Heart right ventricle (tissue), 16 donors: Measurements from ENCODE around the gene KRT15. TPM values are rescaled to one million over a fixed set of nuclear protein-coding genes. Genes with fewer than 3 reads are reported as not detected.

ENCODE experiments used
- ATAC-seq, 8 donors: fragments of 200-7000 bp; cut with Tn5 transposase; one replicate each; pipeline ENCODE4 v1.9.1; 2020; ENCODE audit warnings: mild to moderate bottlenecking in 8 of 8, moderate library complexity in 8 of 8, moderate number of reproducible peaks in 1 of 8
- DNase-seq, 2 donors: peaks; one replicate each; pipeline ENCODE4 v3.0.0-alpha.2; 2020
- H3K27ac ChIP-seq, 10 donors: fragments of 200-600 bp; sonication (generic) in 2 of 10; one replicate each; pipeline versions ENCODE4 v1.5.0 to v1.8.0; 2020 to 2022; ENCODE audit warnings: mild to moderate bottlenecking in 3 of 10
- H3K27me3 ChIP-seq, 7 donors: fragments of 200-600 bp; one replicate each; pipeline ENCODE4 v1.8.0; 2021 to 2022; ENCODE audit warnings: mild to moderate bottlenecking in 2 of 7
- H3K36me3 ChIP-seq, 9 donors: fragments of 200-600 bp; sonication (generic) in 1 of 9; one replicate each; pipeline versions ENCODE4 v1.5.0 to v1.8.0; 2020 to 2022; ENCODE audit warnings: mild to moderate bottlenecking in 2 of 9
- H3K4me1 ChIP-seq, 9 donors: fragments of 200-600 bp; sonication (generic) in 1 of 9; one replicate each; pipeline versions ENCODE4 v1.5.0 to v1.8.0; 2020 to 2022; ENCODE audit warnings: mild to moderate bottlenecking in 4 of 9
- H3K4me3 ChIP-seq, 10 donors: fragments of 200-600 bp; sonication (generic) in 2 of 10; one replicate each; pipeline versions ENCODE4 v1.5.0 to v1.8.0; 2020 to 2022; ENCODE audit warnings: mild to moderate bottlenecking in 7 of 10, moderate library complexity in 2 of 10
- H3K9me3 ChIP-seq, 11 donors: fragments of 200-600 bp in 10 of 11; sonication (generic) in 2 of 11; one replicate each; pipeline versions ENCODE4 v1.5.0 to v1.8.0; 2013 to 2022; ENCODE audit warnings: mild to moderate bottlenecking in 2 of 11, control low read depth in 1 of 11, moderate library complexity in 1 of 11
- WGBS, 2 donors: extraction: QIAGEN DNeasy Blood & Tissue Kit; methylation state at CpG; one replicate each; pipeline ENCODE4 v1.1.7; 2013; ENCODE audit warnings: inconsistent platforms in 1 of 2; 5-methylcytosine and 5-hydroxymethylcytosine counted together
- intact Hi-C, 10 donors: fragments of 100-400 bp; cut with DNase I; formaldehyde crosslinking; loops; one replicate each; pipeline versions ENCODE4 v1.11.1 to v1.14.2; 2022
- polyA plus RNA-seq, 2 donors: library from polyadenylated mRNA; stranded (reverse); fragments of 200-250 nt; gene quantifications; one replicate each; pipeline ENCODE4 v1.2.3, GENCODE V29; 2013
- total RNA-seq, 10 donors: library from RNA; stranded (reverse); fragmentation: NEBNext Ultra II Directional in 3 of 10; extraction: Animal tissue kit (Norgen Biotek cat#: 25700) in 3 of 10; gene quantifications; one replicate each; pipeline versions ENCODE4 v1.2.1 to v1.2.4, GENCODE V29; 2021 to 2023
- TF ChIP-seq, protein P1 (sequence below), 9 donors: fragments of 200-600 bp; sonication (generic) in 2 of 9; IDR thresholded peaks; one replicate each; pipeline versions ENCODE4 v1.5.0 to v1.8.0; 2021 to 2022; ENCODE audit warnings: antibody characterized with exemption in 9 of 9, mild to moderate bottlenecking in 5 of 9, moderate library complexity in 1 of 9
- donor health status: Arrhythmogenic right ventricular cardiomyopathy.
- donor health status: ischemic (EF 13 %, LVEDD 7.1; RV severe dilation, severe dysfunction).
- donor health status: healthy with polysubstance abuse.
- donor health status: DM: no; HTN: yes; CAD: no.
- donor health status: DM: no; HTN: no; CAD: no.
- donor health status: ischemic (EF 25% LVEDD 6.9; RV normal size, moderate dysfunction).
- donor health status: ischemic (EF 25% LVEDD 5.7; RV mildly dilated, moderate dysfunction).
- donor health status: healthy.
- donor health status: DM: yes; HTN: yes; CAD: no.
- donor health status: Ischemic cardiomyopathy.
- donor health status: ischemic (EF 35%, LVEDD 5.7; RV mildly dilated, moderate dysfunction).
- donor health status: nonischemic (EF 11% LVEDD 7.7; RV severe dilation, severe dysfunction).
- donor health status: DM: yes; HTN: yes; CAD: no.
- donor health status: PGD.
- donor health status: ischemic (EF 29% LVEDD 5.4; RV normal size, mild dysfunction).
- donor health status: nonischemic (EF 23%, LVEDD 6.1; RV moderate dilation, normal function).

The KRT15 gene
- total and polyA plus RNA-seq, 12 donors: 0.07 to 0.22 TPM; not detected in 10

DNA sequence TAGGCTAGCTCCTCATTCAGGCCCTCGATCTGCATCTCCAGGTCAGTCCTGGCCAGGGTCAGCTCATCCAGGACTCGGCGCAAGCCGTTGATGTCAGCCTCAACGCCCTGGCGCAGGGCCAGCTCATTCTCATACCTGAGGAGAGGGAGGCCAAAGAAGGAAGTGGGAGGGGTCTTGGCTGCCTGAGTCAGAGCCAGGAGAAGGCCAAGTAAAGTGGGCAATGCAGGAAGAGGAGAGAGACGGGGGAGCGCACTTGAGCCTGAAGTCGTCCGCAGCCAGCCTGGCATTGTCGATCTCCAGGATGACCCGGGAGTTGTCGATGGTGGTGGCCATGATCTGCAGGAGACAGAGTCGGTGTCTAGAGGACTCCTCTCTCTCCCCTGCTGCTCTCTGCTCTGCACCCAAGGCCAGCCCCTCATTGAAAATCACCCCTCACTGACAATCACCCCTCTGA, 1.8 kb downstream of the KRT15 start:
- no peak overlapping the region for H3K4me3 ChIP-seq
- no peaks in the 10 kb centered on the region for H3K36me3 ChIP-seq
- no peak overlapping the region for H3K27ac ChIP-seq
- ATAC-seq (no peak), DNase-seq (no peak)
- TF ChIP-seq, protein P1, sequence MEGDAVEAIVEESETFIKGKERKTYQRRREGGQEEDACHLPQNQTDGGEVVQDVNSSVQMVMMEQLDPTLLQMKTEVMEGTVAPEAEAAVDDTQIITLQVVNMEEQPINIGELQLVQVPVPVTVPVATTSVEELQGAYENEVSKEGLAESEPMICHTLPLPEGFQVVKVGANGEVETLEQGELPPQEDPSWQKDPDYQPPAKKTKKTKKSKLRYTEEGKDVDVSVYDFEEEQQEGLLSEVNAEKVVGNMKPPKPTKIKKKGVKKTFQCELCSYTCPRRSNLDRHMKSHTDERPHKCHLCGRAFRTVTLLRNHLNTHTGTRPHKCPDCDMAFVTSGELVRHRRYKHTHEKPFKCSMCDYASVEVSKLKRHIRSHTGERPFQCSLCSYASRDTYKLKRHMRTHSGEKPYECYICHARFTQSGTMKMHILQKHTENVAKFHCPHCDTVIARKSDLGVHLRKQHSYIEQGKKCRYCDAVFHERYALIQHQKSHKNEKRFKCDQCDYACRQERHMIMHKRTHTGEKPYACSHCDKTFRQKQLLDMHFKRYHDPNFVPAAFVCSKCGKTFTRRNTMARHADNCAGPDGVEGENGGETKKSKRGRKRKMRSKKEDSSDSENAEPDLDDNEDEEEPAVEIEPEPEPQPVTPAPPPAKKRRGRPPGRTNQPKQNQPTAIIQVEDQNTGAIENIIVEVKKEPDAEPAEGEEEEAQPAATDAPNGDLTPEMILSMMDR (IDR thresholded peaks at IDR 0.05): no peak
- no peaks in the 10 kb centered on the region for H3K9me3 ChIP-seq
- H3K4me1 ChIP-seq: peaks cover 0 to 11% (median 0%) of the 10 kb centered on the region in 9 donors
- H3K27me3 ChIP-seq: peaks cover 0 to 67% (median 41%) of the 10 kb centered on the region in 7 donors
- intact Hi-C loops: no loop called here
- 80 to 83% methylated on average over 14 of the region's 14 CpGs for WGBS, 2 donors

DNA sequence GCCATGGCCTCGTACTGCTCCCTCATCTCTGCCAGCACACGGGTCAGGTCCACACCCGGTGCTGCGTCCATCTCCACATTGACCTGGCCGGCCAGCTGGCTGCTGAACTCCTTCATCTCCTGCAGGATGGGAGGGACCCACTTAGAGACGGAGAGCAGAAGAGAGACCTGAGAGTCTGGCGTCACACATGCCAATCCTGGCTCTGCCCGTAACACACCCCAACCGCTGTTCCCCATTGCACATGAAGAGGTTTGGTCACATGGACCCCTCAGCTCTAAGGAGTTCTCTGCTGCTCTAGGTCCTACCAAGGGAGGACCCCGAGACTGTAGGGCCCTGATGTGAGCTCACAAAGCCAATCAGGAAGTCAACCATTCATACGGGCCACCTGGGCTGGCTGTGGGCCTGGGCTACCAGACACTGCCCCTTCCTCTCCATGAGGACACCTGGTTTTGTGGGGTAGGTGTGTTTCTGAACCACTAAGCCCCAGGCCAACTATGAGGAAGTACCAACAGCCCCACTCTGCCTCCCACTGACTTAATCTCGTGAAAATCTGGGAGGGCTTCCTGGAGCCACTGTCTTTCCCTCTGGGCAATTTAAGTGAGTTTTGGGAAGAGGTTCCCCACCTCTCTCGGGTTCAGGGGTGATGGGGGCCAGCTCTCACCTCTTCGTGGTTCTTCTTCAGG, 2.4 kb downstream of the KRT15 start:
- intact Hi-C loops: no loop called here
- H3K4me1 ChIP-seq: peaks cover 0 to 9% (median 0%) of the 10 kb centered on the region in 9 donors
- H3K36me3 ChIP-seq: no peaks in the 10 kb centered on the region
- no peak for ATAC-seq
- no peaks in the 10 kb centered on the region for H3K9me3 ChIP-seq
- peaks cover 0 to 67% (median 41%) of the 10 kb centered on the region in 7 donors for H3K27me3 ChIP-seq
- H3K4me3 ChIP-seq: no peak overlapping the region
- WGBS, 2 donors: 86% methylated on average over 14 of the region's 14 CpGs
- TF ChIP-seq, protein P1 (IDR thresholded peaks at IDR 0.05): no peak
- no peak overlapping the region for H3K27ac ChIP-seq
- no peak for DNase-seq

DNA sequence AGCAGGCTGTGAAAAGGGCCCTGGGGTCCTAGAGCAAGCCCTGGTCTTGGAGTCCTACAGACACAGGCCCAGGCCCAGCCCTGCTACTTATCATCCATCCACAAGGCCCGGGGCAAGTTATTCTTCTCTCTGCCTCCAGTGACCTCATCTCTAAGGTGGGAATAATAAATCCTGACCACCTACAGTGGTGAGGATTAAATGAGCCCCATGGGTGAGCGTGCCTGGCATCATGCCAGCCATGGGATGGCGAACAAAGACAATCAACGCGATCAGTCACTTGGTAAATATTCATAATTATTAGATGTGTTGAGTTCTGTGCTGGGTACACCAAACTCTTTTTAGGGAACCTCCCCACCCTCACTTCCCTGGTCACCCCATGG, 5.5 kb downstream of the KRT15 start:
- ATAC-seq (no peak), DNase-seq (no peak)
- peaks cover 0 to 9% (median 0%) of the 10 kb centered on the region in 9 donors for H3K4me1 ChIP-seq
- TF ChIP-seq, protein P1 (IDR thresholded peaks at IDR 0.05): no peak
- H3K9me3 ChIP-seq: no peaks in the 10 kb centered on the region
- WGBS, 2 donors: 70% methylated on average over 5 of the region's 5 CpGs
- H3K36me3 ChIP-seq: no peaks in the 10 kb centered on the region
- intact Hi-C loops: no loop called here
- H3K27ac ChIP-seq: no peak overlapping the region
- no peak overlapping the region for H3K4me3 ChIP-seq
- H3K27me3 ChIP-seq: peaks cover 0 to 61% (median 31%) of the 10 kb centered on the region in 7 donors

DNA sequence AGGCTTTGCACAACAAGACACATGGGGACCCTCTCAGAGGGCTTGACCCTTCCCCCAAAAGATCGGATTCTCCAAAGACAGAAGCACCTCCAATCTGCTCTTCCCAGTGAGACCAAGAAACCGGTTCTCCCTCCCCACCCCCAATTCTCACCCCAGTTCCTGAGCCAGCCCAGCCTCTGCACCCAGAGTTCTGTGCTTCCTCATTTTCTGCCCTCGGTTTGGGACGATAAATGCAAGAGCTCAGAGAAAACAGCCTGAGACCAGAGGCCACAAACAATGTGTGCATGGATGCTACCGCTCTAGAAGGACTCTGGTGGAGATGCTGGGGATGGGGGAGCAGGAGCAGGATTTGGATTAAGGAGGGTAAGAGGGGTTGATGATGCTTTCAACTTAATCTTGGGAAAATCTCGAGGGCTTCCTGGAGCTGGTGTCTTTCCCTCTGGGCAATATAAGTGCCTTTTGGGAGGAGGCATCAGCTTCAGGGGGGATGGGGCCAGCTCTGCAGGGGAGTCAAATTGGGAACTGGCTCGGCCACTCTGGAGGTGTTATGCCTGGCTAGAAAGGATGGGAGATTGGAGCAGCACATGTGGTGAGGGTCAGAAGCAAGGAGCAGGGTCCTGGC, 6.0 kb downstream of the KRT15 start:
- H3K9me3 ChIP-seq: no peaks in the 10 kb centered on the region
- 55 to 57% methylated on average over 7 of the region's 7 CpGs for WGBS, 2 donors
- no peak overlapping the region for H3K27ac ChIP-seq
- intact Hi-C loops: no loop called here
- no peak overlapping the region for H3K4me3 ChIP-seq
- TF ChIP-seq, protein P1 (IDR thresholded peaks at IDR 0.05): no peak
- DNase-seq: no peak
- peaks cover 0 to 57% (median 31%) of the 10 kb centered on the region in 7 donors for H3K27me3 ChIP-seq
- peaks cover 0 to 9% (median 0%) of the 10 kb centered on the region in 9 donors for H3K4me1 ChIP-seq
- no peaks in the 10 kb centered on the region for H3K36me3 ChIP-seq
- ATAC-seq: no peak
